Suprapubic skin (tissue), 4 donors: Measurements from ENCODE around the gene EPHA6. TPM values are rescaled to one million over a fixed set of nuclear protein-coding genes. Genes with fewer than 3 reads are reported as not detected.
A peak's percentile ranks its signal among the peaks of the same experiment; 100 is the strongest.

ENCODE experiments used
- DNase-seq, 2 donors: peaks; one replicate each; pipeline ENCODE4 v3.0.0-alpha.2; 2019; ENCODE audit warnings: low spot score in 2 of 2
- H3K27ac ChIP-seq: fragments of 200-600 bp; sonication (generic); one replicate; pipeline ENCODE4 v1.5.1; 2019
- H3K27me3 ChIP-seq: fragments of 200-600 bp; sonication (generic); one replicate; pipeline ENCODE4 v1.5.1; 2019
- H3K36me3 ChIP-seq: fragments of 200-600 bp; sonication (generic); one replicate; pipeline ENCODE4 v1.5.1; 2019
- H3K4me1 ChIP-seq: fragments of 200-600 bp; sonication (generic); one replicate; pipeline ENCODE4 v1.5.1; 2019
- H3K4me3 ChIP-seq: fragments of 200-600 bp; sonication (generic); one replicate; pipeline ENCODE4 v1.5.1; 2019; ENCODE audit warnings: mild to moderate bottlenecking
- H3K9me3 ChIP-seq: fragments of 200-600 bp; sonication (generic); one replicate; pipeline ENCODE4 v1.5.1; 2019
- CTCF ChIP-seq, 2 donors: fragments of 200-600 bp in 1 of 2; fragments of 450-650 bp in 1 of 2; sonication (generic) in 1 of 2; IDR thresholded peaks; one replicate each; pipeline ENCODE4 v1.5.1; 2016 to 2019; ENCODE audit warnings: antibody characterized with exemption in 2 of 2, mild to moderate bottlenecking in 1 of 2, moderate library complexity in 1 of 2
- EP300 ChIP-seq: sonication (generic); formaldehyde crosslinking; IDR thresholded peaks from one replicate; pipeline ENCODE4 v1.6.1; 2017; ENCODE audit warnings: antibody characterized with exemption
- POLR2A ChIP-seq, 2 donors: fragments of 450-650 bp; IDR thresholded peaks; one replicate each; pipeline ENCODE4 v1.6.1; 2017; ENCODE audit warnings: antibody characterized with exemption in 2 of 2, mild to moderate bottlenecking in 2 of 2, moderate library complexity in 2 of 2
- POLR2AphosphoS5 ChIP-seq, 3 donors: sonication (generic); formaldehyde crosslinking; IDR thresholded peaks; one replicate each; pipeline ENCODE4 v1.6.1; 2017; ENCODE audit warnings: antibody characterized with exemption in 3 of 3
- WGBS: methylation state at CpG from one replicate; pipeline ENCODE4 v1.1.5; 2018; 5-methylcytosine and 5-hydroxymethylcytosine counted together
- total RNA-seq, 4 donors: library from RNA; depleted of rRNA; stranded (reverse); fragments of >200 nt; gene quantifications; one replicate each; pipeline ENCODE4 v1.1.0, GENCODE V29; 2016

Gene EPHA6
- total RNA-seq, 4 donors from 2014 or later: not detected

- Histone ChIP-seq H3K4me3 (peak overlapping the region; percentile 79), H3K27me3 (no peaks in the 10 kb centered on the region), H3K4me1 (peaks cover 18% of the 10 kb centered on the region), H3K9me3 (no peaks in the 10 kb centered on the region), H3K27ac (peak overlapping the region; percentile 43), H3K36me3 (no peaks in the 10 kb centered on the region)
- no peak for TF ChIP-seq POLR2AphosphoS5 (IDR thresholded peaks at IDR 0.05)
- no peak for TF ChIP-seq CTCF (IDR thresholded peaks at IDR 0.05)
- TF ChIP-seq POLR2A (IDR thresholded peaks at IDR 0.05): no peak
- TF ChIP-seq EP300: no peak
- 31% methylated on average over 16 of the region's 22 CpGs for WGBS
- no peak for DNase-seq
Observed at GRCh38 chr3:97763586-97764406, 949.4 kb downstream of the EPHA6 start.

DNA sequence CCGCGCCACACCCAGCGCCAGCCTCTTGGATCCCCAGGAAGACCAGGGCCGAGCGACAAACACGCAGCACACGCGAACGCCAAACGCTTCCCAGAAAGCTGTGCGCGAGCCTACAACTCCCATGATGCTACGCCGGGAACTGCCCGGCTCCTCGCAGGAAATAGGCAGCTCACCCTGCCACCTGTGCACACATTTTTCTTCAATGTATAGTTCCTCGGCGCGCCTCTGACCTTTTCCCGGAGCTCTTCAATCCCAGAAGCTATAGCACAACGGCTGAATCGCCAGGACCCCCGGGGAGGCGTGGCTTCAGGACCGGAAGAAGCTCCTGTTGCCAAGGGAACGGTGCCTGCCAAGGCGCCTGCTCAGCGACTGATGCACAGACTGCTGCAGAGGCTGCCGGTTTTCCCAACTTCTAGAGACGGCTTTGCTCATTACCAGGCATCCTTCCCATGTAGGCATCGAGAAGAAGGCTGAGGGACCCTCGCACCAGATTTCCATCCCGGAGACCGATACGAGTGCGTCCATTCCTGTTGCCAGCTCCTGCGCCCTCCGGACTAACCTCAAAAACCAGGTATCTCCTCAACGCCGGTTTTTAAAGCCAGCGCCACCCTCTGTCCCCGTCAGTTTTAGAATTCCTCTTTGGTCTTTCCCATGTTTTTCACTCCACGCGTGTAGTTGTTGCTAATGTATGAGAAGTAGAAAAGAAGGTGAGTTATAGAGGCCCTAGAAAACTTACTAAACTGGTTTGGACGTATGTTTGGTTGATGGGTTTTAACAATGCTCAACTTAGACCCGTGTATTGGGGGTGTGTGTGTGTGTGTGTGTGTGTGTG lies 950.2 kb downstream of the EPHA6 start, which contains the start of gene ARL6:
Gene ARL6, plus strand, starts transcription at position 352 of the 832 bp plus-strand sequence. CDS start 3,350 bp downstream, outside the sequence.
- peak within 1 kb of the TSS; percentile 43 for H3K27ac ChIP-seq
- WGBS: under 1% methylated on average over 32 of the region's 46 CpGs
- TF ChIP-seq POLR2A (IDR thresholded peaks at IDR 0.05): no peak
- no peak for TF ChIP-seq CTCF (IDR thresholded peaks at IDR 0.05)
- TF ChIP-seq POLR2AphosphoS5 (IDR thresholded peaks at IDR 0.05): no peak
- TF ChIP-seq EP300: no peak

DNA sequence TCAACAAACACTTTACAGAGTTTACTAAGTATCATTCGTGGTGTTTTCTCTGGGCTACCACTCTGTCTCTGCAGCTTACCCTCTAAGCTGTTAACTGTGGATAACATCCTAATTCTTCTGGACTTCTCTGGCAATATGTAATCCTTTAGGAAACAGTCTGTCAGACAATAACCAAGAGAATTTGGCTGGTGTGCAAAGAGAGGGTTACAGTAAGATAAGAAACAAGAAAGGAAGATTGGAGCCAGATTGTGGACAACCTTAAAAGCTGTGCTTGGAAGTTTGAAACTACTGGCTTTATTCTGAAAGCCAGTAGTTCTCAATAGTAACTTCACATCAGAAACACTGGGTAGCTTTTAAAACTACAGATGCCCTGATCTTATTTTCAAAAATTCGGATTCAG lies 950.9 kb downstream of the EPHA6 start:
- peak overlapping the region; percentile 79 for H3K4me3 ChIP-seq
- H3K36me3 ChIP-seq: no peaks in the 10 kb centered on the region
- H3K27me3 ChIP-seq: no peaks in the 10 kb centered on the region
- H3K4me1 ChIP-seq: peaks cover 18% of the 10 kb centered on the region
- no peak for TF ChIP-seq EP300
- no peak for TF ChIP-seq POLR2A (IDR thresholded peaks at IDR 0.05)
- no peak for TF ChIP-seq POLR2AphosphoS5 (IDR thresholded peaks at IDR 0.05)
- no peak for TF ChIP-seq CTCF (IDR thresholded peaks at IDR 0.05)
- no peaks in the 10 kb centered on the region for H3K9me3 ChIP-seq
- H3K27ac ChIP-seq: no peak overlapping the region
- no peak for DNase-seq
- WGBS: 33% methylated on average over 2 of the region's 2 CpGs

More for the DNA sequence above, 950.2 kb downstream of the EPHA6 start, which contains the start of gene ARL6:
- peaks cover 18% of the 10 kb centered on the region for H3K4me1 ChIP-seq
- no peaks in the 10 kb centered on the region for H3K27me3 ChIP-seq
- no peaks in the 10 kb centered on the region for H3K36me3 ChIP-seq
- DNase-seq: peak; percentile 85 to 88
- no peaks in the 10 kb centered on the region for H3K9me3 ChIP-seq
- H3K4me3 ChIP-seq: peak within 1 kb of the TSS; percentile 79

- Histone ChIP-seq H3K27ac (no peak overlapping the region), H3K27me3 (no peaks in the 10 kb centered on the region), H3K4me3 (no peak overlapping the region), H3K9me3 (no peaks in the 10 kb centered on the region), H3K4me1 (no peaks in the 10 kb centered on the region), H3K36me3 (no peaks in the 10 kb centered on the region)
- TF ChIP-seq EP300 (no peak), CTCF (IDR thresholded peaks at IDR 0.05) (no peak), POLR2AphosphoS5 (IDR thresholded peaks at IDR 0.05) (no peak), POLR2A (IDR thresholded peaks at IDR 0.05) (no peak)
- 94% methylated on average over 3 of the region's 3 CpGs for WGBS
- no peak for DNase-seq
Observed at GRCh38 chr3:97772926-97773325, 958.5 kb downstream of the EPHA6 start.

- TF ChIP-seq POLR2AphosphoS5 (IDR thresholded peaks at IDR 0.05): no peak
- TF ChIP-seq CTCF (IDR thresholded peaks at IDR 0.05): no peak
- TF ChIP-seq POLR2A (IDR thresholded peaks at IDR 0.05): no peak
- no peak for TF ChIP-seq EP300
- no peak for DNase-seq
- no peaks in the 10 kb centered on the region for H3K9me3 ChIP-seq
- H3K4me3 ChIP-seq: no peak overlapping the region
- no peaks in the 10 kb centered on the region for H3K4me1 ChIP-seq
- peaks cover 3% of the 10 kb centered on the region for H3K36me3 ChIP-seq
- no peak overlapping the region for H3K27ac ChIP-seq
- H3K27me3 ChIP-seq: no peaks in the 10 kb centered on the region
Observed at GRCh38 chr3:97778152-97778551, 963.8 kb downstream of the EPHA6 start.
